ENCODE data around the gene TCF7.

DNA sequence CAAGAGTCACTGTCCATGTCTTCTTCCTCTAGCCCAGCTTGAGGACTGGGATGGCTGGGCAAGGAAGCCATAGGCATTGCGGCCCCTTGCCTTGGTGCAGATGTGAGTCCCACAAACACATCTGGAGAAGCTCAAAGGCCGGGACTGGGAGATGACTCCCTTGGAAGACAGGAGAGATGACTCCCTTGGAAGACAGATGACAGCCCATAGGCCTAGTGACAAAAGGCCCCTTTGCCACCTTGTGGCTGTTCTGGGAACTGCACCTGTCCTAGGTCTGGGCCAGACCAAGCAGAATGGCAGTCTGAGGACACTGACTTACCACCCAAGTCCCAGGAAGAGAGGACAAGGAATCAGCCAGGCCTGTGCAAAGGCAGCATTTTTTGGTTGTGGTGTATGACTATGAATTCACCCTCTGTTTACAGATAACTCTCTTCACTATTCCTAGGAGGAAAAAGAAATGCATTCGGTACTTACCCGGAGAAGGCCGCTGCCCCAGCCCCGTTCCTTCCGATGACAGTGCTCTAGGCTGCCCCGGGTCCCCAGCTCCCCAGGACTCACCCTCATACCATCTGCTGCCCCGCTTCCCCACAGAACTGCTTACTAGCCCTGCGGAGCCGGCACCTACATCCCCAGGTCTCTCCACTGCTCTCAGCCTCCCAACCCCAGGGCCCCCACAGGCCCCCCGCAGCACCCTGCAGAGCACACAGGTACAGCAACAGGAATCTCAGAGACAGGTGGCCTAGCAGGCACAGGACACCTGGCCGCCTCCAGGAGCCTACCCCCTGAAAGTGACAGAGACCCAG is 31.5 kb downstream of the TCF7 start:
- TF ChIP-seq, protein P1, sequence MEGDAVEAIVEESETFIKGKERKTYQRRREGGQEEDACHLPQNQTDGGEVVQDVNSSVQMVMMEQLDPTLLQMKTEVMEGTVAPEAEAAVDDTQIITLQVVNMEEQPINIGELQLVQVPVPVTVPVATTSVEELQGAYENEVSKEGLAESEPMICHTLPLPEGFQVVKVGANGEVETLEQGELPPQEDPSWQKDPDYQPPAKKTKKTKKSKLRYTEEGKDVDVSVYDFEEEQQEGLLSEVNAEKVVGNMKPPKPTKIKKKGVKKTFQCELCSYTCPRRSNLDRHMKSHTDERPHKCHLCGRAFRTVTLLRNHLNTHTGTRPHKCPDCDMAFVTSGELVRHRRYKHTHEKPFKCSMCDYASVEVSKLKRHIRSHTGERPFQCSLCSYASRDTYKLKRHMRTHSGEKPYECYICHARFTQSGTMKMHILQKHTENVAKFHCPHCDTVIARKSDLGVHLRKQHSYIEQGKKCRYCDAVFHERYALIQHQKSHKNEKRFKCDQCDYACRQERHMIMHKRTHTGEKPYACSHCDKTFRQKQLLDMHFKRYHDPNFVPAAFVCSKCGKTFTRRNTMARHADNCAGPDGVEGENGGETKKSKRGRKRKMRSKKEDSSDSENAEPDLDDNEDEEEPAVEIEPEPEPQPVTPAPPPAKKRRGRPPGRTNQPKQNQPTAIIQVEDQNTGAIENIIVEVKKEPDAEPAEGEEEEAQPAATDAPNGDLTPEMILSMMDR (IDR thresholded peaks at IDR 0.05 in 4 of 5, conservative IDR thresholded peaks at IDR 0.05 in 1 of 5): peak; percentile 83 to 95 (median 93)
- TF ChIP-seq POLR2A (IDR thresholded peaks at IDR 0.05): no peak
